Activated CD8-positive, alpha-beta T cell treated with anti-CD3 and anti-CD28 coated beads for 36 hours (primary cell): Measurements from ENCODE around the gene NKD2. TPM values are rescaled to one million over a fixed set of nuclear protein-coding genes. Genes with fewer than 3 reads are reported as not detected.
A peak's percentile ranks its signal among the peaks of the same experiment; 100 is the strongest.

Experiments used
- ATAC-seq: fragments of 200-7000 bp; cut with Tn5 transposase; one replicate; pipeline ENCODE4 v1.10.0; 2021; ENCODE audit warnings: mild to moderate bottlenecking, moderate library complexity
- CTCF ChIA-PET: fragments of 350-600 bp; sonication (Branson Sonifier 250); formaldehyde crosslinking; loops from one replicate; lab custom pipeline; 2021; ENCODE audit warnings: antibody characterized with exemption; lab: Charles Lee
- POLR2A ChIA-PET: fragments of 350-600 bp; sonication (Branson Sonifier 250); formaldehyde crosslinking; loops from one replicate; lab custom pipeline; 2021; ENCODE audit warnings: antibody characterized with exemption; lab: Charles Lee
- DNase-seq: peaks from one replicate; pipeline ENCODE4 v3.0.0-alpha.2; 2020
- H3K27ac Mint-ChIP-seq: one replicate; pipeline ENCODE4 v1.8.0; 2021; ENCODE audit warnings: mild to moderate bottlenecking, mixed read lengths
- H3K27me3 Mint-ChIP-seq: one replicate; pipeline ENCODE4 v1.8.0; 2021; ENCODE audit warnings: mixed read lengths
- H3K36me3 Mint-ChIP-seq: one replicate; pipeline ENCODE4 v1.8.0; 2021; ENCODE audit warnings: low read depth, mixed read lengths
- H3K4me1 Mint-ChIP-seq: one replicate; pipeline ENCODE4 v1.8.0; 2021; ENCODE audit warnings: low read depth, mixed read lengths
- H3K4me3 Mint-ChIP-seq: one replicate; pipeline ENCODE4 v1.8.0; 2021; ENCODE audit warnings: mild to moderate bottlenecking, moderate library complexity, mixed read lengths
- H3K9me3 Mint-ChIP-seq: one replicate; pipeline ENCODE4 v1.8.0; 2021; ENCODE audit warnings: mixed read lengths
- intact Hi-C: fragments of 100-400 bp; cut with micrococcal nuclease; formaldehyde crosslinking; loops from one replicate; pipeline ENCODE4 v1.10.0; 2022
- total RNA-seq, 2 experiments: library from RNA; stranded (reverse); gene quantifications; one replicate each; pipeline ENCODE4 v1.2.3, GENCODE V29; 2021
- TF ChIP-seq, protein P1 (sequence below): fragments of 200-600 bp; IDR thresholded peaks from one replicate; pipeline ENCODE4 v1.8.0; 2022; ENCODE audit warnings: antibody characterized with exemption, mild to moderate bottlenecking

NKD2 gene
- total RNA-seq, 2 experiments from 2014 or later, result 1.5 to 2.3 TPM

GRCh38 chr5:1041225-1042143 lies 32.9 kb downstream of the NKD2 start:
- peaks cover 17% of the 10 kb centered on the region for H3K4me1 Mint-ChIP-seq
- H3K27me3 Mint-ChIP-seq, result no peaks in the 10 kb centered on the region
- H3K4me3 Mint-ChIP-seq, result no peak overlapping the region
- DNase-seq (no peak), ATAC-seq (peak; percentile 40)
- no peak overlapping the region for H3K27ac Mint-ChIP-seq
- H3K36me3 Mint-ChIP-seq, result no peaks in the 10 kb centered on the region
- POLR2A ChIA-PET, result no interaction called here
- TF ChIP-seq, protein P1, sequence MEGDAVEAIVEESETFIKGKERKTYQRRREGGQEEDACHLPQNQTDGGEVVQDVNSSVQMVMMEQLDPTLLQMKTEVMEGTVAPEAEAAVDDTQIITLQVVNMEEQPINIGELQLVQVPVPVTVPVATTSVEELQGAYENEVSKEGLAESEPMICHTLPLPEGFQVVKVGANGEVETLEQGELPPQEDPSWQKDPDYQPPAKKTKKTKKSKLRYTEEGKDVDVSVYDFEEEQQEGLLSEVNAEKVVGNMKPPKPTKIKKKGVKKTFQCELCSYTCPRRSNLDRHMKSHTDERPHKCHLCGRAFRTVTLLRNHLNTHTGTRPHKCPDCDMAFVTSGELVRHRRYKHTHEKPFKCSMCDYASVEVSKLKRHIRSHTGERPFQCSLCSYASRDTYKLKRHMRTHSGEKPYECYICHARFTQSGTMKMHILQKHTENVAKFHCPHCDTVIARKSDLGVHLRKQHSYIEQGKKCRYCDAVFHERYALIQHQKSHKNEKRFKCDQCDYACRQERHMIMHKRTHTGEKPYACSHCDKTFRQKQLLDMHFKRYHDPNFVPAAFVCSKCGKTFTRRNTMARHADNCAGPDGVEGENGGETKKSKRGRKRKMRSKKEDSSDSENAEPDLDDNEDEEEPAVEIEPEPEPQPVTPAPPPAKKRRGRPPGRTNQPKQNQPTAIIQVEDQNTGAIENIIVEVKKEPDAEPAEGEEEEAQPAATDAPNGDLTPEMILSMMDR, result no peak
- intact Hi-C loops, result no loop called here
- H3K9me3 Mint-ChIP-seq, result peaks cover 55% of the 10 kb centered on the region
- CTCF ChIA-PET, result no interaction called here

- ChIA-PET CTCF (no interaction called here), POLR2A (no interaction called here)
- intact Hi-C loops, result no loop called here
- Mint-ChIP-seq H3K9me3 (peaks cover 66% of the 10 kb centered on the region), H3K27me3 (no peaks in the 10 kb centered on the region), H3K4me1 (peaks cover 17% of the 10 kb centered on the region), H3K36me3 (no peaks in the 10 kb centered on the region), H3K27ac (no peak overlapping the region), H3K4me3 (no peak overlapping the region)
- ATAC-seq (no peak), DNase-seq (no peak)
- TF ChIP-seq, protein P1, result no peak
These were observed 34.0 kb downstream of the NKD2 start for GRCh38 chr5:1042626-1043025.

DNA sequence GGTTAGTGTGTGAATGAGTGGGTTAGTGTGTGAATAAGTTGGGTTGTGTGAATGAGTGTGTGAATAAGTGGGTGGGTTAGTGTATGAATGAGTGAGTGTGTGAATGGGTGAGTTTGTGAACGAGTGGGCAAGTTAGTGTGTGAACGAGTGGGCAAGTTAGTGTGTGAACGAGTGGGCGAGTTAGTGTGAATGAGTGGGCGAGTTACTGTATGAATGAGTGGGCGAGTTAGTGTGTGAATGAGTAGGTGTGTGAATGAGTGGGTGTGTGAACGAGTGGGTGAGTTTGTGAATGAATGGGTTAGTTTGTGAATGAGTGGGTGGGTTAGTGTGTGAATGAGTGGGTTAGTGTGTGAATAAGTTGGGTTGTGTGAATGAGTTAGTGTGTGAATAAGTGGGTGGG lies 34.7 kb downstream of the NKD2 start:
- no peak overlapping the region for H3K27ac Mint-ChIP-seq
- no peaks in the 10 kb centered on the region for H3K27me3 Mint-ChIP-seq
- ChIA-PET POLR2A (no interaction called here), CTCF (no interaction called here)
- peaks cover 73% of the 10 kb centered on the region for H3K9me3 Mint-ChIP-seq
- H3K4me1 Mint-ChIP-seq, result peaks cover 22% of the 10 kb centered on the region
- ATAC-seq, result no peak
- DNase-seq, result no peak
- TF ChIP-seq, protein P1, result no peak
- no peaks in the 10 kb centered on the region for H3K36me3 Mint-ChIP-seq
- intact Hi-C loops, result no loop called here
- no peak overlapping the region for H3K4me3 Mint-ChIP-seq

DNA sequence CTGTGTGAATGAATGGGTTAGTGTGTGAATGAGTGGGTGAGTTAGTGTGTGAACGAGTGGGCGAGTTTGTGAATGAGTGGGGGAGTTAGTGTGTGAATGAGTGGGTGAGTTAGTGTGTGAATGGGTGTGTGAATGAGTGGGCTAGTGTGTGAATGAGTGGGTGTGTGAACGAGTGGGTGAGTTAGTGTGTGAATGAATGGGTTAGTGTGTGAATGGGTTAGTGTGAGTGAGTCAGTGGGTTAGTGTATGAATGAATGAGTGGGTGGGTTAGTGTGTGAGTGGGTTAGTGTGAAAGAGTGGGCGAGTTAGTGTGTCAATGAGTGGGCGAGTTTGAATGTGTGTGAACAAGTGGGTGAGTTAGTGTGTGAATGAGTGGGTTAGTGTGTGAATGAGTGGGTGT lies 35.5 kb downstream of the NKD2 start:
- peaks cover 22% of the 10 kb centered on the region for H3K4me1 Mint-ChIP-seq
- POLR2A ChIA-PET, result no interaction called here
- intact Hi-C loops, result no loop called here
- H3K36me3 Mint-ChIP-seq, result no peaks in the 10 kb centered on the region
- no peak overlapping the region for H3K27ac Mint-ChIP-seq
- H3K9me3 Mint-ChIP-seq, result peaks cover 76% of the 10 kb centered on the region
- TF ChIP-seq, protein P1, result no peak
- ATAC-seq (no peak), DNase-seq (no peak)
- H3K27me3 Mint-ChIP-seq, result no peaks in the 10 kb centered on the region
- CTCF ChIA-PET, result no interaction called here
- H3K4me3 Mint-ChIP-seq, result no peak overlapping the region

- H3K36me3 Mint-ChIP-seq, result no peaks in the 10 kb centered on the region
- no peaks in the 10 kb centered on the region for H3K27me3 Mint-ChIP-seq
- peaks cover 20% of the 10 kb centered on the region for H3K4me1 Mint-ChIP-seq
- ATAC-seq, result no peak
- DNase-seq, result no peak
- intact Hi-C loops, result no loop called here
- TF ChIP-seq, protein P1, result no peak
- ChIA-PET POLR2A (no interaction called here), CTCF (no interaction called here)
- H3K4me3 Mint-ChIP-seq, result no peak overlapping the region
- peaks cover 73% of the 10 kb centered on the region for H3K9me3 Mint-ChIP-seq
- no peak overlapping the region for H3K27ac Mint-ChIP-seq
These were observed 37.5 kb downstream of the NKD2 start for GRCh38 chr5:1045960-1046560.
